NOMO-1 treated with DMSO at 0.1 percent for 48 hours (cell line): ENCODE measurements around the gene BCAP29.
"Not testable (repeated sequence)": the region's sequence is repeated elsewhere in the genome, so short reads cannot be mapped to it uniquely, and the experiment has no call there.

Experiments used
- DNase-seq: peaks from one replicate; lab custom pipeline; 2025; ENCODE audit not compliant: unreplicated experiment; lab: John Stamatoyannopoulos, UW

The BCAP29 gene, protein sequence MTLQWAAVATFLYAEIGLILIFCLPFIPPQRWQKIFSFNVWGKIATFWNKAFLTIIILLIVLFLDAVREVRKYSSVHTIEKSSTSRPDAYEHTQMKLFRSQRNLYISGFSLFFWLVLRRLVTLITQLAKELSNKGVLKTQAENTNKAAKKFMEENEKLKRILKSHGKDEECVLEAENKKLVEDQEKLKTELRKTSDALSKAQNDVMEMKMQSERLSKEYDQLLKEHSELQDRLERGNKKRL

DNA sequence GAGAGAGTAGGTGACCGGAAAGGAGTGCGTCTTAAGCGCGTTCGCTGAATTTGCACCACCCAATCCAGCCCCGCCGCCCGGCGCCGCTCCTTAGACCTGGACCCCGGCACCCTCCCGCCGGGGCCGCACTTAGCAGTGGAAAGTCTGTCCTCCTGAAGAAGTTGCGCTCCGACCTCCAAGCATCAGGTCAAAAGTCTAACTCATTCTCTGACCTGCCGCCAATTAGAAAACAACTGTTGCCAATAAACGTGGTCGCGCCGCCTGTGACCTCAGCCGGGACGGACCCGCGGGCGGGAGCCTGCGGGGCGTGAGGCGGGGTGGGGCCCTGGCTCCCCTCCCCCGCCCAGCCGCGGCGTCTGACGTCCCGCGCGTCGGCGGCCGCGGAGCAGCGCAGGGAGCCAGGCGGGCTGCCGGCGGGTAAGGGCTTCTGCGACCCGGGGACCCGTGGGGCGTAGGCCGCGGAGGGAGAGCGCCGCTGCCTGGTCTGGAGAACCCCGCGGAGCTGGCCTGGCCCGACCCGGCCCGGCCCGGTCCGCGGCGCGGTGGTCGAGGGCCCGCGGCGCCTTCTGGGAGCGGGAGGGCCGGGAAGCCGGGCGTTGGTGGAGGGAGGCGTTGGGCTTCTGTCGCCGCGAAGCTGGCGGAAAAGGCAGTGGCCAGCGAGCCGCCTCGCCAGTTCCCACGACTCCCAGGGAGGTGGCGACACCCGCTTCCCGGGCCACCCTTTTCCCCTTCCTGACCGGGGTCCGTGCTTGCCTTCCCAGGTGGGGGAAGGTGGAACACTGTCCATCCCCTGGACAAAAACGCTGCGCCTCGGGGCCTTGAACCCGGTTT lies at the start of gene BCAP29:
TSS of gene BCAP29 (plus strand) at position 362 of the 831 bp plus-strand sequence. CDS start 527 bp downstream, outside the sequence.
- peak; percentile 25 for DNase-seq

DNA sequence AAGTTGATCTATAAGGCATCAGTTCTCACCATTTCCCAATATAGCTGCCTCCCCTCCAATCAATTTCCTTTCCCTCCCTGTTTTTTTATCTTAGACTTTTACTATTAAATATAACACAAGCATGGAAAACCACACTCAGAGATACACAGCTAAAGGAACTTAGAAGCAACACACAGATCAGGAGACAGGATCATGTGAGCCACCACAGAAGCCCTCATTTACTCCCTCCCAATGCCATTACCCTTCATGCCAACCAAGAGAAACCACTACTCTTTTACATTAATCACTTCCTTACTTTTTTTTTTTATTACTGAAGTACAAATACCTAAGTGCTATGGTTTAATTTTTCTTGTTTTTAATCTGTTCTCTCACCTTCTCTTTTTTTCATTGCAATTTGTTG lies 49.3 kb upstream of the BCAP29 start:
- no peak for DNase-seq

DNA sequence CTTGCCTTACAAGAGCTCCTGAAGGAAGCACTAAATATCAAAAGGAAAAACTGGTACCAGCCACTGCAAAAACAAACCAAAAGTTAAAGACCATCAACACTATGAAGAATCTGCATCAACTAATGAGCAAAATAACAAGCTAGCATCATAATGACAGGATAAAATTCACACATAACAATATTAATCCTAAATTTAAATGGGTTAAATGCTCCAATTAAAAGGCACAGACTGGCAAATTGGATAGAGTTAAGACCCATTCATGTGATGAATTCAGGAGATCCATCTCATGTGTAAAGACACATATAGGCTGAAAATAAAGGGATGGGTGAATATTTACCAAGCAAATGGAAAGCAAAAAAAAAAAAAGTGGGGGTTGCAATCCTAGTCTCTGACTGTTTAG lies 45.9 kb upstream of the BCAP29 start:
- no peak for DNase-seq

DNA sequence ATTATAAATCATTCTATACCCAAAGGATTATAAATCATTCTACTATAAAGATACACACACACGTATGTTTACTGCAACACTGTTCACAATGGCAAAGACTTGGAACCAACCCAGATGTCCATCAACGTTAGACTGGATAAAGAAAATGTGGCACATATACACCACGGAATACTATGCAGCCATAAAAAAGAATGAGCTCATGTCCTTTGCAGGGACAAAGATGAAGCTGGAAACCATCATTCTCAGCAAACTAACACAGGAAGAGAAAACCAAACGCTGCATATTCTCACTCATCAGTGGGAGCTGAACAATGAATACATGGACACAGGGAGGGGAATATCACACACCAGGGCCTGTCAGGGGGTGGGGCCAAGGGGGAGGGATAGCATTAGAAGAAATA lies 42.8 kb upstream of the BCAP29 start:
- DNase-seq: not testable (repeated sequence)

DNA sequence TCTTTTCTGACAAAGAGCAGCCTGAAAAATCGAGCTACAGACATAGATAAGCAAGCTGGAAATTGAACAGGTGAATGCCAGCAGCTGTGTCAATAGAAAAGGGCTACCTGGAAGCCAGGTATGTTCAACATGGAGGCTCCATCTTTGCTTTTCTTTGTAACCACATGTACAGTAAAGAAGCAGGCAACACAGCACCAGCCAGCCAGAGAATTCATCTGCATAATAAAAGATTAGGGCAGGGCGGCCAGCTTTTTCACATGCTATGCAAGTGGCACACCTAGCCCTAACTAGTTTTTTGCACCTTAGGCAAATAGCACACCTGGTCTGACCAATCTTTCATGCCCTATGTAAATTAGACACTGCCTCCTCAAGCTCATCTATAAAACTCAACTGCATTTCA lies 42.0 kb upstream of the BCAP29 start:
- DNase-seq: no peak

DNA sequence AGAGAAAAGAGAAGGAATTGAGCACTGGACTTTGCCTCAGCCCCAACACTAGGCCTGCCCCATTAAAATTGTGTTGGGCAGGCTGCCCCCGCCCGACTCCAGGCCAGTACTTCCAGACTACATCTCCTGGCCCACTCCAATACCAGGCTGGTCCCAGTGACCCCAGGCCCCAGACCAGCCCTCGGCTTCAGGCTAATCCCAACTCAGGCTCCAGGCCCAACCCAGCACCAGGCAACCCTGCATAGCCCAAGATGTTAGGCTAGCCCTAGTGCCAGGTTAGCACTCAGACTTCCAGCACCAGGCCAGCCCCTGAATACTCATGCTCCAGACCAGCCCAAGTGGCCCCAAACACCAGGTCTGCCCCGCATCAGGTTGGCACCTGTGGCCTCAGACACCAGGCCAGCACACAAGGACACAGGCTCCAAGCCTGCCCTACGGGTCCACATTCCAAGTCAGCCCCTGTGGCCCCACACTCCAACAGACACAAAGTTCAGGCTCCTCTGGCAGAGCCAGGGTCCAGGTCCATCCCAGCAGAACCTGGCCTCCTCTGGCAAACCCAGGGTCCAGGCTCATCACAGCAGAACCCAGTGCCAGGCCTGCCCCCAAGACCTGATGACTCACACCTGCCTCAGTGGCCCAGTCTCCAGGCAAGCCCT lies 36.6 kb upstream of the BCAP29 start:
- no peak for DNase-seq

DNA sequence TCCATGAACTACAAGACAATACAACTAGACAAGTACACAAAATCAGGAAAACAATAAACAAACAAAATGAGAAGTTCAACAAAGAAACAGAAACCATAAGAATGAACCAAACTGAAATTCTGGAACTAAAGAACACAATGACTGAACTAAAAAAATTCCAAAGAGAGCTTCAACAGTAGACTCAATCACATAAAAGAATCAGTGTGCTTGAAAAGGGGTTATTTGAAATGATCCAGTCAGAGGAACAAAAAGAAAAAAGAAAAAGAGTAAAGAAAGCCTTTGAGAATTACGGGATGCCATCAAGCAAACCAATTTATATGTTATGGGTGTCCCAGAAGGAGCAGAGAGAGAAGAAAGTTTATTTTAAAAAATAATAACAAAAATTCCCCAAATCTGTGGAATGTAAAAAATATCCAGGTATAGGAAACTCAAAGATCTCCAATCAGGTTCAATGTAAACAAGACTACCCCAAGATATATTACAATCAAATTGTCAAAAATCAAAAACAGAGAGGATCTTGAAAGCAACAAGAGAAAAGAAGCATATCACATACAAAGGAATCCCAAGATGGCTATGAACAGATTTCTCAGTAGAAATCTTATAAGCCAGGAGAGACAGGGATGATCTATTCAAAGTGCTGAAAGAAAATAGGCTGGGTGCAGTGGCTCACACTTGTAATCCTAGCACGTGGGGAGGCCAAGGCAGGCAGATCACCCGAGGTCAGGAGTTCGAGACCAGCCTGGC lies 35.0 kb upstream of the BCAP29 start:
- no peak for DNase-seq

DNA sequence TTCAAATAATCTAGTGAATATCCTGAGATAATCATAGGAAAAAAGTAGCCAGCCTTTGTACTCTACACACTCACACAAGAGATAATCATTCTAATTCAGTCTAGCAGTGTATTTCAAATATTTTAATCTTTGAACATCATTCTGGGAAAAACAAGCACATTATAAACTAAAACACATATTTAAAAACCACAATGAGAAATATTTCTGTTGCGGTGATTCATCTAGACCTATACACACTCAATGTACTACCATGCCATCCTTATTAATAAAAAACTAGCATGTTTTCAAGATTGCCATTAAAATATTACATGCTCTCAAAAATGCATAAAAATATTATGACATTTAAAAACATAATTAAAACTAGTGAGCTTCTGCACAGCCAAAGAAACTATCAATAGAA lies 28.1 kb upstream of the BCAP29 start:
- DNase-seq: no peak

DNA sequence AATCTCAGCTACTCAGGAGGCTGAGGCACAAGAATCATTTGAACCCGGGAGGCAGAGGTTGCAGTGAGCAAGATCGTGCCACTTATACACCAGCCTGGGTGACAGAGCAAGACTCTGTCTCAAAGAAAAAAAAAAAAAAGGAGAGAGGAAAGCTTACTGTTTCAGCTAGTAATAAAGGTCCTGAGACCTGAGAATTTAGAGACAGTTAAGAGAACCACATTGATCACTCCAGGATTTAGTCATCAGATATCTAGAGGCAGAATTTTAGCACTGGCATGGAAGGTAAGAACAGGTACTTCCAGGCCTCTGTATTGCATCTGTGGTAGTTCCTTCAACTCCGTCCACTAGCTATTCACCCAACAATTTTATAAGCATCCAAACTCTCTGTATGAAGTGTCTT lies 24.2 kb upstream of the BCAP29 start:
- DNase-seq: no peak

DNA sequence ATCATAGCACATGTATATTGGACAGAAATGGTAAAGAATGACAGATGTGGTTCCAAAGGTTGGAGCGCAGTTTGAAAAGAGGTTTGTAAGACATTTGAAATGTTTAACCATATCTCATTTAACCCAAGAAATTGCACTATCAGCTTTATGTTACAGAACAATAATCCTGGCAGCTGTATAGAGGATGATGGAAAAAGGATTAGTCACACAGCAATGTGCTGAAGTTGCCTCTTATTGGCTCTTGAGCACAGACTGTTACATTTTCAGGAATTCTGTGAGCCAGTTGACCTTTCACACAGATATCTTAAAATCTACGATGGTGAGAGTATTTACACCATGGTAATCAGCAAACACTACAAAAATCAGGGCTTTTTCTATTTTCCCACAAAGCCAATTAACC lies 20.2 kb upstream of the BCAP29 start:
- no peak for DNase-seq

DNA sequence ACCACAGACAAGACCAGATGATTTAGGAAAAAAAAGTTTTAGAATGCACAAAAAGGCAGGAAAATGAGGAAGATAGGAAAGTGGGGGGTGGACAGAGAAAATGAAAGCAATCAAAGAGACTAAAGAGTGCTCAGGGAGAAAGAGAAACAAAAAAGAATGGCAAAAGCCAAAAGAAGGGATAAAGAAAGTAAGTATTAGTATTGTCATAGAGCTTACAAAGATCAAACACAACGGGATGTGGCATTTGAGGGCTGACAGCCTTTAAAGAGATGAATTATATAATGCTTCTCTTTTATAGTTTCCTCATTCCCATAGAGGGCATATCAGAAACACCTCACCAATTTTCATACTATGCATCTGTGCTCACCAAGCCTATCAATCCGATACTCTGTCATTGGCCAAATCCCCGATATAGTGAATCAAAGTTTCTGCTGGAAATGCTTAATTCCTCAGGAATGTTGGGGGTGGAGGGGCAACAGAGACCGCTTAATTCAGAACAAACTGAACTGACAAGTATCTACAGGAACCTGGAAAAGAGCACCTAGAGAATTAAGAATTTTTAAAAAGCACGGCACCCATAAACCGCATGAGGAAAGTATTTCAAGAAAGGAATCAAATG lies 19.0 kb upstream of the BCAP29 start:
- peak; percentile 9 for DNase-seq

DNA sequence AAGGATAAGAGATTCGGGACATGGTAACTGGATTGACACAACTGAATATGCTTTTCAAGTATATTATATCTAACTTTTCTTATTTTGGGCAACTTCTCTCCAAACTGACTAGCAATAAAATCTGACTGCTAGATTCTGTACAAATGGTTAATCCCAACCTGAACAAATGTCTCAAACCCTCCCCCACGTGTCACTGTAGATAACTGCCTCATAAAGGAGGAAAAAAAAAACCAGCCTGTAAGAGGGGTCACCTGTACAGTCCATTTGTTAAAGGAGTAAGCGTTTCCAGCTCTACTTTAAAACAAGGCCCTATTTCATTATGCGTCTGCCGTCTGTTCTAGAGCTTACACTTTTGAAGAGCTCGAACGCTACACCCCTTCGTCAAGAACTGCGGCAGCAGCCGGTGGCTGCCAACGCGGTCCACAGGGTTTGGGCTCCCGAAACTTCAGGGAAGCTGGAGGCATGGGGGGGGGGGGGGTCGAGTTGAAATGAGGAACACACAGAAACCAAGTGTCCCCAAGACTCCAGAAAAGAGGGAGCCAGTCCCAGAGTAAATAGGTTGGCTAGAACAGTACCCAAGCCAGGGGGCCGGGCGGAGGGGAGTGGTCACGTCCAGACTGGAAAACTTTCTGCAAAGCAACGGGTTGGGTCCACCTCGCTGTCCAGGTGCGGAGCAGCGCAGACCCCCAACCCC lies 16.8 kb upstream of the BCAP29 start:
- no peak for DNase-seq

DNA sequence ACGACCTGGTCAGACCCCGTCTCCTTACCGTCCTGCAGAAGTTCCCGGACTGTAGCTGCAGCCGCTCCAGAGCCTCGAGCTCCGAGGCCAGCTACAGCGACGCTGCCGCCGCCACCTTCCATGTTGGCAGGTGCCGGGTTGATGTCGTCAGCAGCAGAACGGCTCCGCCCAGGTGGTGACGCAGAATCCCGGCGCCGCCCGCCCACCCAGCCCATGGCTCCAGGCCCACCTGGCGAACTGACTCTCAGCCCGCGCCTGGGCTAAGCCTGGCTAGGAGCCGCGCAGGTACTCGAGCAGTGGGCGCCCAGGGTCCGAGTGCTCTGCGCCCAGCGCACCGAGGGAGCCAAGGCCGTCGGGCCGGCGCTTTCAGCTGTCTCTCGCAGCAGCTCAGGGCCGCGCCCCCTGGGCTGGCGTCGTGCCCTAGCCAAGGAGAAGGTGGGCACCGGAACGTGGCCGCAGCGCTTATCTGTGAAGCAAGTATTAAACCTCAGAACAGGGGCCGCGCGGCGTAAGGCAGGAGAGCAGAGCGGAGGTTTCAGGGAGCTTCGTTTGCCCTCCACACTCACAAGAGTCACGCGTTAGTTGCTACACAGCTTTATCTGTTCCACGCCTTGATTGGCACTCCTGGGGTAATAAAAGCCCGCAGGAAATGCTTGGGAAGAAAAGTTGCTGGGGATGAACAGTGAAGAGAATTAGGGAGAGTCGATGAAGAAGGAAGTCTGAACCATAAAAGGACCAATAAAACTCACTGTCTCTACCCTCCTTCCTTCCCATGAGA lies 16.1 kb upstream of the BCAP29 start, which contains the start of the genes COG5 and DUS4L:
TSS of gene COG5 (minus strand) at position 146 of the 778 bp plus-strand sequence. CDS start at position 122, 24 bp downstream.
TSS of gene DUS4L (plus strand) at position 197 of the 778 bp plus-strand sequence. CDS start 3,100 bp downstream, outside the sequence.
- DNase-seq: peak; percentile 30

DNA sequence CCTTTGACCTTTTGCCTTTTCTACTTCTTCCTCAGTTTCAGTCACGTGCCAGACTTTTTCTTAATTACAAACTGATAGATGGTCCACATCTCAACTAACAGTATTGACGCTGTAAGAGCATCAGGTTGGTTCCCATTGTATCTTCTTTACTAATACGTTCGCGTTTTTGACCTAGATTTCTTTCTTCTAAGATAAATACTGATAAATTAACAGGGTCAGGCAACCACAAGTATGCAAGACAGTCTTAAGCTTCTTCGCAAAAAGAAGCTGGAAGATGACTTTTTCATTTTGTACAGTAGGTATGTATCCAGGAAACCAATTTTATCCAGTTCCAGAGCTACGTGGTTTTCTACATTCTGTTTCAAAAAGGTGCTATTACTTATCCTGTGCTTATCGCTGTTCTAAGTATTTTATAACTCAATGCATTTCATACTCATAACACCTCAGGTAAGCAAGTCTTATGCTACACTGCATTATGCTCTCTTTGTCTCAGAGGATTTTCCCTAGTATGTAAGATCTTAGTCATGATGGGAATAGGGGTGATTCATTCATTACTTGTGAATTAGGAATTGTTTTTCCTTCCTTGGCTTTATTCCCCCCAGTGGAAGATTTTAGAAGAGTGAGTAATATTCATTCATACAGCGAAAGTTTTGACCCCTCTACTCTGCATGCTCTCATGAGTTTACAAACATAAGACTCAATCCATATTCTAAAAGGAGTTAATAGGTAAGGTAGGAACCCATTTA lies 15.3 kb upstream of the BCAP29 start:
- no peak for DNase-seq

DNA sequence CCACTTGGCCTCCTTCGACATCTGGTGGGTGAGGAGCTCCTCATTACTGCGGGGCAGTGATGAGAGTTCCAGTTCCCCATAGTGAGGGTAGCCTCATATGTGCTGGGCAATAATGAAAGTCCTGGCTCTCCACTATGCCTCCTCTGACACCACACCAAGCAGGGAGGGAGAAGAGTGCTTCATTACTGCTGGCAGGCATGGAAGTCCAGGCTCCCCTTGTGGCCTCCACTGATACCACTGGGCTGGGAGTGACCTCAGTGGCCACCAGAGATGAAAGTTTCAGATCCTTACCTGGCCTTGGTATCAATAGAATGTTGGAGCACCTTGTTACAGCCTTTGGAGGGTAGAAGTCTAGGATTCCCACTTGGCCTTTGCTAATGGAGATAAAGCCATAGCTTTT lies 9.7 kb upstream of the BCAP29 start:
- no peak for DNase-seq

DNA sequence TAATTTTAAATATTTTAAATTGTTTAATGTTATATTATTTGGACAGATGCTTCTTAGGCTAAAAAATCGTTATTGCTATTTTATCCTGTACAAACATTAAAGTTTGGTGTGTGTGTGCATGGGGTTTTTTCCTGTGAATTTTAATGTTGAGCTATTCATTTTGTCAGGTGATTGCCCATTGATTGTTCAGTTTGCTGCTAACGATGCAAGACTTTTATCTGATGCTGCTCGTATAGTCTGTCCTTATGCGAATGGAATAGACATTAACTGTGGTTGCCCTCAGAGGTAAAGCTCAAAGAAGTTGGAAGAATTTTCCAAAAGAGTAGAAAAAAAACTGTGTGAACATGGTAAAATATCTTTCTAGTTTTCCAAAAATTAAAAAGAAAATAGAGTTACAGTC lies 6.5 kb upstream of the BCAP29 start:
- no peak for DNase-seq

DNA sequence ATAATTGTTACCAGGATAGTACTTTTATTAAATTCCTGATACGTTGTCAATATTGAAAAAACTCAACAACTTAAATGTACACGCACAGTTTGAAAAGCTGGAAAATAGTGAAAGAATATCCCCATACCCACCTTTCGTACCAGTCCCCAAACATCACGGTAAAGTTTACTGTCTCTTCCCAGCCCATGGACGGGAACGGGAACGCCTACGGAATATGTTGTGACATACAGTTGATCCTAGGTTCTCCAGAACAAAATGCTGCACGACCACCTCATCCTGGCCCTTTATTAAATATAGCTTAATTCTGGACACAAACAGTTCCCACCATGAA lies 527 bp upstream of the BCAP29 start:
- no peak for DNase-seq

DNA sequence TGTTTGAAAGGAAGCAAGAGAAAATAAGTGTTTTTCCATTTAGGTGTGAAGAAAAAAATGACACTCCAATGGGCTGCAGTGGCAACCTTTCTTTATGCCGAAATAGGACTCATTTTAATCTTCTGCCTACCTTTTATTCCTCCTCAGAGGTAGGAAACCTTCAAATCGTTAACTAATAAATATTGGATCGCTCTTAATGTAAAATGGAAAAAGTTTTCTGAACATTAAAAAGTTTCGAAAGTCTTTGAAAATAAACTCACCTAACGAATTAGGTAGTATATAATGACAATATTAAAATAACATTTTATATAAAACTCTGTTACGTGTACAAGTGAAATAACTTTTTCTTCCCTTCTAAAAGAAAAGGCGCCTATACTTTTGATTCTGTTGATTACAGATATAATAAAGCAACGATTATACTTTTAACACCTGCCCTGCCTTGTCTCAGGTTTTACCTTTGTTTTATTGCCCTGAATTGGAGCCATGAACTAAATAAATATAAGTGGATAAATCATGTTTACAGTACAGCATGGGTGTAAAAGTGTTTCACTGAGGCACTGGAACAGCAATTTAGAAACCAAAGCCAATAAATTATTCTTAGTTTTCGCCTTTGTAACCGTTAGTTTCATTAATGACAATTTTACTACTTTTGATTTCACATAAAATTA lies 804 bp downstream of the BCAP29 start:
- DNase-seq: no peak
